Inflammatory macrophage (primary cell): ENCODE measurements around the gene KAT8.
A peak's percentile ranks its signal among the peaks of the same experiment; 100 is the strongest.
"Not testable (repeated sequence)": the region's sequence is repeated elsewhere in the genome, so short reads cannot be mapped to it uniquely, and the experiment has no call there.

Experiments
- DNase-seq, 2 donors: peaks; one replicate each; pipeline ENCODE4 v3.0.0-alpha.2; 2020 to 2022

The KAT8 gene

DNA sequence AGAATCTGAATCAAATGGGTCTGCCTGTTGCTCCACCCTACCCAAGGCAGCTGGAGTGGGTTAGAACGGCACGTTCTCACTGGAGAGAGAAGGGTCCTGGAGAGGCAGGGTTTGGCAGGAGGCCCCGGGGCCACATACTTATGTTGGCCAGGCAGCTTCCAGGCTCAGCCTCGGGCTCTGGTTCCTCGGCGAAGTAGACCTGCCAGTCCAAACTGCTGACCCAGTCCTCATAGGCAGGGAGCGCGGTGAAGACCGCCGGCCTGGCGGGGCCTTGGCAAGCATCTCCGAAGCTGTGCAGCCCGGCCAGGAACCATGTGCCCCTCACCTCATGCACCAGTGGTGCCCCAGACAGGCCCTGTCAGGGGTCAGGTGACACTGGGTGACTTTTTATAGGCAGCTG lies 33.5 kb upstream of the KAT8 start:
- DNase-seq: no peak

DNA sequence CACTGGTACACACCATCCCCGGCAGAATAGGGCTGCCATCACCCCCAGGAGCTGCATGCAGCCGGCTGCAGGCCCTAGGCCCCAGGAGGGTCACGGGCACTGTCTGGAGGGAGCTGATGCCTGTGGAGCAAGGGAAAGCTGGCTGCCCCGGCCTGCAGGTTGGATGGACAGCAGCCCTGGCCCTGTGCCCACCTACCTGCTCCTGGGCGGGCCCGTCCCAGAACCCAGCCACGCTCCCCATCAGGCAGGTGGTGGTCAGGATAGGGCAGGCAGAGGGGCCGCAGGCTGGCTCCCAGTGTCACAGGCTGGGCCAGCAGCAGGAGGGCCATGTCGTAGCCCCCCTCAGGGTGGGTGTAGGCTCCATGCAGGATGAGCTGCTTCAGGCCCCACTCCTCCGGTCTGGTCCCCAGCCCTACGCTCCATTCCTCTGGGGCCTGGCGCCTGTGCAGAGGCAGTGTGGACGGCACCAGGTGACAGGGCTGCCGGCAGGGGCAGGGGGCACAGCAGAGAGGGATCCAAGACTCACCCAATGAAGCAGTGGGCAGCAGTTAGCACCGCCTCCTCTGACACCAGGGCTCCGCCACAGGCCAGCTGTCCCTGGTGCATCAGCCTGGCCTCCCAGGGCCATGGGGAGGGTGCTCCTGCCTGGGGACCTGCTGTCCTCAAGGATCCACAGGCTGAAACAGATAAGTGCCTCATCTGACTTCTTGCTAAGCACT lies 32.7 kb upstream of the KAT8 start:
- DNase-seq: no peak

DNA sequence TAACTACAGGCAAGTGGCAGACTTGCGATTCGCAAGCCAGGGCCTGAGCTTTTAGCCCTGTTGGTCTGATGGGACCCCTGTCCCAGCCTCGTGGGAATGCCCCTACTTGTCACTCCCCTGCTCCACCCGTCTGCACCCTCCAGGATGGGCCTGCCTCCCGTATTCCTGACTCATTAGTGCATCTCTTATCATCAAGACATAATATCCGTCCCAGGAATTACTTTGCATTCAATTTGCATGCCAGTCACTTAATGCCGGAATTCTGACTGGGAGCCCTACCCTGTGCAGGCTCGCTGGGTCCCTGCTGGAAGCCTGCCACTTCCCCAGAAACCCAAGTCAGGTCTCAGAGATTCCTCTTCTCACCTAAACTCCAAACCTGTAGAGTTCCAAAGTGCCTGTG lies 32.1 kb upstream of the KAT8 start:
- no peak for DNase-seq

DNA sequence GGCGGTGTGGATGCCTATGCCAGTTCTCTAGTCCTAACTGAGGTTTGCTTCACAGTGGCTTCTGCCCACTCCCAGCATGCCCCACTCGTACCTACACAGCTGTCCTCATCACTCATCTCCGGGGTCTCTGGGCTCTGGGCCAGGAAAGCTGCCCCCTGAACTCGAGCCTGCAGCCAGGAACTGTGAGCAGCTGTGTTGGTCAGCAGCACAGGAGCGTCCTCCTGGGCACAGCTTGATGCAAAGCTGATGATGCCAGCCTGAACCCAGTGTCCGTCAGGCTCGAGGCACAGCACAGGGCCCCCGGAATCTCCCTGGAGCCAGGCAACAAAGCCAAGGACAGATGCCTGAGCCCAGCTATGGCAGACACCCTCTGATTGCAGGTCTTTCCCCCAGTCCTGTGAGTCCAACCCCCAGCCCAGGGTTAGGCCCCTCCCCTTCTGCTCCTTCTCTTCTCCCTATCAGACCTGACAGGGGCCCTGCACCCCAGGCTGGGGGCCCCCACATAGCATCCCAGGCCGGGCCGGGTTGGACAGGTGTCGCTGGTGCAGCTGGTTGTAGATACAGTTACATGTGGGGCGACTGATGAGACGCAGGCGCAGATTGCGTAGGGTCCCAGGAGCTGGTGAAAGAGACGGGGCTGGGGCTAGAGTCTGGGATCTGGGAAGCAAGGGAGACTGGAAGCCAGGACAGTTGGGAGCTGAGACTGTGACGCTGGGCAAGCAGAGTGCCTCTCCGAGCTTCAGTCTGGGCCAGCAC lies 31.4 kb upstream of the KAT8 start:
- no peak for DNase-seq

DNA sequence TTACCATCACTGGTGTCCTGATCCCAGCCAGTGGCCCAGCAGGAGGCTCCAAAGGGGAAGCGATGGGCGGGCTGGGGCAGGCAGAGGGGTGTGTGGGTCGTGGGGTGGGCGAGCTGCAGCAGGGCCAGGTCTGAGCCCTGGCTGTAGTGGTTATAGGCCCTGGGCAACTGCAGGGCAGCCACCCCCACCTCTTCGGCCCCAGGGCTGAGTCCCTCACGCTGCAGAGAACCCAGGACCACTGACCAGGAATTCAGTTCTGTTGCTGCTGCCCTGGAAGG lies 30.9 kb upstream of the KAT8 start:
- DNase-seq: no peak

DNA sequence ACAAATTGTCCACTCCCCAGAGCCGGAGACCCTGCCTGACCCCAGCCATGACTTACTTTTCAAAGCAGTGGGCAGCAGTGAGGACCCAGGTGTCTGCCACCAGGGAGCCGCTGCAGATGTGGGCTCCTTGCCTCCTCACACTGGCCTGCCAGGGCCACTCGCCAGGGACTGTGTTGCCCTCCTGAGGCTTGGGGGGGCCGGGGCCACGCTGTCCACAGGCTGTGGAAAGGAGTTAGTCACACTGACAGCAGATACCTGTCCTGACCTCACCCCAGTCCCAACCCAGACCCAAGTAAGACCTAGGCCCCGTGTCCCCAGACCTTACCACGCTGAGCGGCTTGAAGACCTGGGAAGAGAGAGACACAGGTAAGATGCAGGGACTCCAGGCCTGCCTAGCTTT lies 30.0 kb upstream of the KAT8 start:
- DNase-seq: no peak

DNA sequence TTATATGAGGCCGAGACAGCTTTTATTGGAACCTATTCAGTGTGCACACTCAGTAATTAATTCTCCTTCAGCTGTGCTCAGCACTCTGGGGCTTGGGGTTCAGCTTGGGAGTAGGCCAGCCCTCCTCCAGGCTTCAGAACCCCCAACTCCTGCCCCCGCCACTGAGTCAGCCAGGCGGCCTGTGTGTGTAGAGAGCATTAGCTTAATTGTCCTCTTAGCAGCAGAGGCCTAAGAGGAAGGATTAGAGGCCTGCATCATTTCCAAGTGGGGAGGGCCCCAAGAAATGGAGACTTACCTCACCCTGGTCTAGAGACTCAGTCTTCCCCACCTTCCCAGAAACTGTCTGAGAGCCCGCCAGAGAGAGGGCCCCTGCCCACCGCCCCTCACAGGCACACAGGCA lies 29.5 kb upstream of the KAT8 start:
- DNase-seq: no peak

DNA sequence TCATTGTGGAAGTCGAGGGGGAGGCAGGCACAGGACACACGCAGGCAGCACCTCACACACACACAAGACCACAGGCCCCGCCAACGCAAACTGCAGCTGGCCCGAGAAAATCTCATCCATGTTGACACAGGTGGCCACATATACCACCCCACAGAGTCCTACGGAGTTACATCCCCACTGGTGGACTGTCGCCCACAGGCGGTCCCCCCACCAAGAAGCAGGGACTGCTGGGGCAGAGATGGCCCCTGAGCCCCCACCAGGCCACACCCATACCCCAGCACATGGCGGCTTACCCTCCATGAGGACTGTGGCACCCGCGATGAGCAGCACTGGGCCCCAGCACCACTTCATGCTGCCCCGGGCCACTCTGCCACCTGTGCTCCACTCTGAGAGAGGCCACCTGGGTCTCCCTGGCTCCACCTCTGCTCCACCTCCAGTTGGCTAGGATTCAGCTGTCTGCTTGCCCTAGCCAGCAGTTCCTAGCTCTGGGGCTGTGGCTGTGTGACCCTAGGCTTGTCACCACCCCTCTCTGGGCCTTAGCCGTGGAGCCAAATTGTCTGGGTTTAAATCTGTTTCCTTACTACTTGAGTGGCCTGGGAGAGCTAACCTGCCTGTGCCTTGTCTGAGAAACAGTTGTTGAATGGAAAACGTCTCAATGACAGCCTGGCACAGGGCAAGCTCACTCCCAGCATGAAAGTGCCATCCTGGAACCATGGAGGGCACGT lies 28.8 kb upstream of the KAT8 start, which contains the start of gene PRSS53:
Gene PRSS53 (minus strand): TSS at position 485 of the 725 bp plus-strand sequence. CDS start 134 bp downstream, at position 351.
- no peak for DNase-seq

DNA sequence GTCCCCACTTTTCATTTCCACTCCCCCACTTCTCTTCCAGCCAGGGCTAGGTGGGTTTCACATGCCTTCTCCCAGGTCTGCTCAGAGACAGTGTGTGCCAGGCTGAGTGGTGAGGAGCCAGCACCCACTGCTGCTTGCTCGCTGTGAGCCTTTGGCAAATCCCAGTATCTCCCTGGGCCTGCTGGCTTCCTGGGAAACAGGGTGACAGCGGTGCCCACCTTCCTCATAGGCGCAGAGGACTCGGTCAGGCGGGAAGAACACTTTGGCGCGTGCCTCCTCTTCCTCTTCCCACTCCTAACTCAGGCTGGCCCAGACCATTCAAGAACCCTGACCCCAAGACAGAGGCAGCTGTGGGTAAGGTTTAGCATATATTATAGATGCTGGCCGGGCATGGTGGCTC lies 28.3 kb upstream of the KAT8 start:
- no peak for DNase-seq

DNA sequence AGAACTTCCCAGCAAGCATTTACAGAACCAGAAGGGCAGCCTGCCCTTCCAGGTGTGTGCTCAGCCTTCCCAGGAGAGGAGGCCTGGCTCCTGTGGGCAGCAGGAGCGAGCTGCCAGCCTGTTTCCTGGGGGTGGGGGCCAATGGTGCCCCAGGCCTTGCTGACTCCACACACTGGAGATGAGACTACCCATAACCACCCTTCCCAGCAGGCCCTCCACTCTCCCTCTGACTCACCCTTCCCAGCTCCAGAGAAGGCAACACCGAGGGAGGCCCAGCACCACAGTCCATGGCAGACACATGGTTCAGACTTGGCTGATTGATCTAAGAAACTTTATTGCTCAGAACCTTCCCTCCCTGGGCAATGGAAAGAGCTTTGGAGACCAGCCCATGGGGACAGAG lies 26.9 kb upstream of the KAT8 start:
- no peak for DNase-seq

DNA sequence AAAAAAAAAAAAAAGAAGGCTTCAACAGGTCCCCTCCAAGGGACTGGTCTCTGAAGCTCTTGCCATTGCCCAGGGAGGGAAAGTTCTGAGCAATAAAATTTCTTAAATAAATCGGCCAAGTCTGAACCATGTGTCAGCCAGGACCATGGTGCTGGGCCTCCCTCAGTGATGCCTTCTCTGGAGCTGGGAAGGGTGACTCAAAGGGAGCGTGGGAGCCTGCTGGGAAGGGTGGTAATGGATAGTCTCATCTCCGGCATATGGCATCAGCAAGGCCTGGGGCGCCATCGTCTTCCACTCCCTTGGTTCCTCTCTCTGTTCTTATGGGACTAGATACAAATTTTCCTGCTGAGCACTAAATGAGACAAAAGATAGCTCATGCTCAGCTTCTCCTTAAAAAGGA lies 25.1 kb upstream of the KAT8 start:
- no peak for DNase-seq

DNA sequence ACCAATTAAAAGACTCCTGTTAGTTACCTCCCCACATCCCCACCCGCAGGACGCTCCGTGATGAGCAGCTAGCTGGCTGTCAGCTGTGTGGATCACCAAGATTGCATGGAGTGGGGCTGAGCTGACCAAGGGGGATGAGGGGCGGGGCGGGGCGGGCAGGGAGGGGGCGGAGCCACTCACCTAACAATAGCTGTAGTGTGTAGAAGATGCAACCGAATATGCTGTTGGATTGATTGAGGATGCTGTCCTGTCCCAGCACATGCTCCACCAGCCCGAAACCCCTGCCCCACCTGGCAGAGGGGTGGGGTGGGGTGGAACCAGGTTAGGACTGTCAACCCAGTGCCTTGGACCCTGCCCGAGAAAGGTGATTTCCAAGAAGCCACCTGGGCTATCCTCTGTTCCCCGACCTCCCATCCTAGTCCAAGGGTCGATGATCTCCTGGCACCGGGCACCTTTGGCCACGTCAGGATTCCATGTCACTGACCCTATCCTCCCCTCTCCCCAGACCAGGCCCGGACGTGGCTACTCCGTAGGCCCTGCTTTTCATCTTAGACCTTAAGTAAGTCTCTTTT lies 24.2 kb upstream of the KAT8 start:
- DNase-seq: no peak

DNA sequence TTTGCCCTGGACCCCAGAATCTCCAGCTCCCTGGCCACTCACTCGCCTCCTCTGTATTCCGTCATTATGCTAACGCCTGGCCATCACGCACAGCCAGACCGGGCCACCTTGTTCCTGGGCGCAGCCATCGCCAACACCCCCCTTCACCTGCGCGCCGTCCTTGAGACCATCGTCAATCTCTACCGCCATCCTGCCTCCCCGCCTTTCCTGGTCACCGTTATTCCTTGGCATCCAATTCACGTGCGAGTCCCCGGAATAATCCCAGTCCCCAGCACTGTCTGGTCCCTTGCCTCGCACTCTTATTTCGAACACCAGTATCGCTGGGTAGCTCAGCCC lies 23.4 kb upstream of the KAT8 start:
- no peak for DNase-seq

DNA sequence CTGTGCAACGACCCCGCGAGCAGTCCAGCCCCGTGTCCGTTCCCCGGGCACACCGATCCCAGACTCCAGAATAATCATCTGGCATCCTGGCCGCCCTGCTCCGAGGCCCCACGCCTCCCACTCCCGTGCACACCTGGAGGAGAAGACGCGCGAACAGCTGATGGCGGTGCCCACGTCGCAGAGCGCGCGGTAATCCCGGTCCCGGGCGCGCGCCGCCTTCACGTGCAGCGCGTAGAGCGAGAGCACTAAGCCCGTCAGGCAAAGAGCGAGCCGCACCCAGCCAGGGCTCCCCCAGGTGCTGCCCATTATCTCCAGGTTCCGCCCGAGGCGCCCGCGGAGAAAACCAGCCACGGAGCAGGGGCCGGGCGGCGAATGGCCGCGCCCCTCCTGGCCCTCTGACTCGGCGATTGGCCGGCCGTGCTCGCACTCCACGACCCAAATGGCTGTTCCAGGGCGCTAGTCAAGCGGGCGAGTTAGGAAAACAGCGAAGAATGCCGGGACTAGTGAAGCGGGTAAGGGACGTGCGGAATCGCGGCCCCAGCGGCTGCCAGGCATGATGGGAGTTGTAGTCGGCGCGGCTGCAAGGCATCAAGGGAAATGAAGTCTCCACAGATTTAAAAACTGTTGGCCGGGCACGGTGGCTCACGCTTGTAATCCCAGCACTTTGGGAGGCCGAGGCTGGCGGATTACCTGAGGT lies 22.9 kb upstream of the KAT8 start, which contains the start of gene VKORC1:
Gene VKORC1 (minus strand): TSS at position 374 of the 697 bp plus-strand sequence. CDS start 68 bp downstream, at position 306.
- peak; percentile 98 for DNase-seq

DNA sequence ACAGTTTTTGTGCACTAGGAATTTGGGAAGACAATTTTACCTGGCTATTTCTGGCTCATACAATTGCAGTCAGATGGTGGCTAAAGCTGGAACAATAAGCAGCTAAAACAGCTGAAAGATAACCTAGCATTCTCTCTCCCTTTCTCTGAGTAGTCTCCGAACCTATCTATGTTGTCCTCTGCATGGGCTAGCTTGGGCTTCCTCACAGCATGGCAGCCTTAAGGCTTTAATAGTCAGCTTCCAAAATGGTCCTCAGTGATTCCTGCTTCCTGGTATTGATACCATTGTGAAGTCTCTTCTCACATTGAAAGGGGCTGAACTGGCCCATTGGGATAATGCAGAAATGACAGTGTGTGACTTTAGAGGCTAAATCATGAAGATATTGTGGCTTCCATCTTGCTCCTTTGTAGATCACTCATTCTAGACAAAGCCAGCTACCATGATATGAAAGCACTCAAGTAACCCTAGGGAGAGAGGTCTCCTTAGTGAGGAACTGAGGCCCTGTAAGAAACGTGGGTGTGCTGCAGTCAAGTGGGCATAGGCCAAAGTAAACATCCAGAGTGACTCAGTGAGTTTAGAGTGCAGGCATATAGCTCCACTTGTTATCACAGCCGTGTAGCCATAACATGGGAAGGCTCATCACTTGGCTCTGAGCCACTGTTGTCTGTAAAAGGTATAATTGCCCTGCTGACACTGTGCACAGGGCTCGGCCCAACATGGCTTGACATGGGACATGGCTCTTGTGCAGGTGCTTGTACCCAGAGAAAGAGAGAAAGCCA lies 17.4 kb upstream of the KAT8 start:
- peak in 1 of 2 donors; percentile 43 for DNase-seq

DNA sequence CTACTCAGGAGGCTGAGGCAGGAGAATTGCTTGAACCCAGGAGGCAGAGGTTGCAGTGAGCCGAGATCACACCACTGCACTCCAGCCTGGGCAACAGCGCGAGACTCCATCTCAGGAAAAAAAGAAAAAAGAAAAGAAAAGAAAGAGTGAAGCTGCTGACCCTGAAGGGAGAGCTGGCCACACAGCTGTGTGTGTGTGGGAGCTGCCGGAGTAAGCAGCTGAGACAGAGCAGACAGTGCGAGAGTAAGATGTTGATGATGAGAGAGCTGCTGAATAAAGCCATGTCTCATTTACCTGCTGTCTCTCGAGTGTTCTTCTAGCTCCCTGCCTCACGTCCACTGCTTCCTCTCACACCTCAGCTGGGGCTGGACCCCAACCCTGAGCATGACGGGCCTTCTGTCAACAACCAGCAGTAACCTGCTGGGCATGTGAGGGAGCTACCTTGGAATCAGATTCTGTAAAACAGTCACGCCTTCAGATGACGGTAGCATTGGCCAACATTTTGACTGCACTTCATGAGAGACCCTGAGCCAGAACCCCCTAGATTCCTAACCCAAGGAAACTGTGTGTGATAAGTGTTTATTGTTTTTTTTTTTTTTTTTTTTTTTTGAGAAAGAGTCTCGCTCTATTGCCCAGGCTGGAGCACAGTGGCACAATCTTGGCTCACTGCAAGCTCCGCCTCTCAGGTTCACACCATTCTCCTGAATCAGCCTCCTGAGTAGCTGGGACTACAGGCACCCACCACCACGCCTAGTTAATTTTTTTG lies 16.4 kb upstream of the KAT8 start:
- not testable (repeated sequence) for DNase-seq

DNA sequence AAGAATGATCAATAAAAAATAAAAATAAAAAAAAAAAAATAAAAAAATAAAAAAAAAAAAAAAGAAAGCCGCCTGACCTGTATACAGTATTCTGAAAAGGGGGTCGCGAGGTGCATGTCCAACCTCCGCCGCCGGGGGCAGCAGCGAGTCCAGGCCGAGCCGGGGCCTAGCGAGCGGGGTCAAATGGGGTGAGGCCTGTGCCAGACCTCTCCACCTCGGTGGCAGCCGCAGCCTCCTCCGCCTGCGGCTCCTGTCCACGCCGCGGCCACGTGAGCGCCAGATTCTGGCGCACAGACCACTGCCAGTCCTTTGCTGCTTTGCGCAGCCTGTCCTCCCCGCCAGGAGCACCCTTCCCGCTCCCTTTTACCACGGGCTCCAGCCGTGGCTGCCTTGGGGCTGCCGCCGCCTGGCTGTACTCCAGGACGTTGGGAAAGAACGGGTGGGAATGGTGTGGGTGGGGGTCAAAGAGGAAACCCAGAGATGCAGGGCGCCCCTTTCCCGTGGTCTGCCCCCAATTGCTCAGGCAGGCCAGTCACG lies 11.7 kb upstream of the KAT8 start:
- peak; percentile 82 to 84 for DNase-seq

DNA sequence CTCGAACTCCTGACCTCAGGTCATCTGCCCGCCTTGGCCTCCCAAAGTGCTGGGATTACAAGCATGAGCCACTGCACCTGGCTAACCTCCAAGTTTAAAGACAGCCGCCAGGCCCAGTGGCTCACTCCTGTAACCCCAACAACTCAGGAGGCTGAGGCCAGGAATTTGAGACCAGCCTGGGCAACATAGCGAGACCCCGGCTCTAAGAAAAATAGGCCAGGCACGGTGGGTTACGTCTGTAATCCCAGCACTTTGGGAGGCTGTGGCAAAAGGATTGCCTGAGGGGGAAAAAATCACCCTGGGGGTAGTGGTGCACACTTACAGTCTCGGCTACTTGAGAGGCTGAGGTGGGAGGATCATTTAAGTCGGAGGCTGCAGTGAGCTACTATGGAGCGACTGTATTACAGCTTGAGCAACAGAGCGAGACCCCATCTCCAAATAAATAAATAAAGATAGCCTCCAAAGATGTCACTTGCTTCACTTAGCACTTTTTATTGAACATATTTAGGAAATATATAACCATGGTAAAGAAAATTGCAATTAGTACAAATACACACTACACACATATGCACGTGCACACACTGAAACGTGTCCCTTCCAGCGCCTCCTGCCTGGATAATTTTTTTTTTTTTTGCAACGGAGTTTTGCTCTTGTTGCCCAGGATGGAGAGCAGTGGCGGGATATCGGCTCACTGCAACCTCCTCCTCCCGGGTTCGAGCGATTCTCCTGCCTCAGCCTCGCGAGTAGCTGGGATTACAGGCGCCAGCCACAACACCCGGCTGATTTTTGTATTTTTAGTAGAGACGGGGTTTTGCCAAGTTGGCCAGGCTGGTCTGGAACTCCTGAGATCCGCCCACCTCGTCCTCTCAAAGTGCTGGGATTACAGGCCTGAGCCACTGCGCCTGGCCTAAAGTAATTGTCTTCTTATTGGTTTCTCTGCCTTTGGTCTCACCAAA lies 10.7 kb upstream of the KAT8 start:
- DNase-seq: no peak

DNA sequence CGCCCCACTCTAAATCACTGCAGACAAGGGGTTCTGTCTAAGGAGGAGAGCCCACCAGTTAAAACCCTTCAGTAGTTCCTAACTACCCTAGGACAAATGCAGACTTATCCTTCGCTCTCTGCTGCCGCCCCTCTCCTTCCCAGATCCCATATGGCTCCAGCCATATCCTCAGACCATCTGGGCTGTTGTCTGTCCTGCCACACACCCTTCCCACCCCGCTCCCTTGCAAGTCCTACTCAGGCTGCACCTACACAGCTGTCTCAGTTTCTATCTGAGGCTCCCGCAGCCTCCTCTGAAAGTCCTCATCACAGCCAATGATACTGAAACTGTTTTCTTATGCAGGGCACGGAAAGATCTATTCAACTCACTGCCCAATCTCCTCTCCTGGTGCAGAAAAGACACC lies 10.0 kb upstream of the KAT8 start:
- DNase-seq: no peak
